C4-2B (cell line): ENCODE results near the gene C1R.

Experiments used
- ZFX ChIP-seq: fragments of 450-650 bp; IDR thresholded peaks from 2 replicates; pipeline ENCODE4 v1.6.1; 2017
- TF ChIP-seq, protein P1 (sequence below): fragments of 450-650 bp; conservative IDR thresholded peaks from 2 replicates; pipeline ENCODE4 v1.5.1; 2017; ENCODE audit warnings: mild to moderate bottlenecking

DNA sequence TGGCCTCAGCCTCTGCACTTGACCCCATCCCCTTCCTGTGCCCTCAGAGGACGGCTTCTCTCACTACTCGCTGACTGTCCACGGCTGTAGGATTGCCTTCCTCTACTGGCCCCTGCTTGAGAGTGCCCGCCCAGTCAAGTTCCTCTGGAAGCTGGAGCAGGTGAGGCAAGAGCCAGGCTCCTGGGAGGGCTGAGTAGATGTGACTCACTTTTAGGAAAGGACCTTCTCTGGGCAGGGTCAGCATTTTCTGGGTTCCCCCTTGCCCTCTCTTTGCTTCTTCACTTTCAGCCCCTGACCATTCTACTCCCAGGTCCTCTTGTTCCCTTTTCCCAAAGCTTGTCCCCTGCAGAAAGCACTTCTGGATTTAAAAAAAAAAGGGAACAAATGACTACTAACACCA, 45.7 kb upstream of the C1R start:
- TF ChIP-seq, protein P1, sequence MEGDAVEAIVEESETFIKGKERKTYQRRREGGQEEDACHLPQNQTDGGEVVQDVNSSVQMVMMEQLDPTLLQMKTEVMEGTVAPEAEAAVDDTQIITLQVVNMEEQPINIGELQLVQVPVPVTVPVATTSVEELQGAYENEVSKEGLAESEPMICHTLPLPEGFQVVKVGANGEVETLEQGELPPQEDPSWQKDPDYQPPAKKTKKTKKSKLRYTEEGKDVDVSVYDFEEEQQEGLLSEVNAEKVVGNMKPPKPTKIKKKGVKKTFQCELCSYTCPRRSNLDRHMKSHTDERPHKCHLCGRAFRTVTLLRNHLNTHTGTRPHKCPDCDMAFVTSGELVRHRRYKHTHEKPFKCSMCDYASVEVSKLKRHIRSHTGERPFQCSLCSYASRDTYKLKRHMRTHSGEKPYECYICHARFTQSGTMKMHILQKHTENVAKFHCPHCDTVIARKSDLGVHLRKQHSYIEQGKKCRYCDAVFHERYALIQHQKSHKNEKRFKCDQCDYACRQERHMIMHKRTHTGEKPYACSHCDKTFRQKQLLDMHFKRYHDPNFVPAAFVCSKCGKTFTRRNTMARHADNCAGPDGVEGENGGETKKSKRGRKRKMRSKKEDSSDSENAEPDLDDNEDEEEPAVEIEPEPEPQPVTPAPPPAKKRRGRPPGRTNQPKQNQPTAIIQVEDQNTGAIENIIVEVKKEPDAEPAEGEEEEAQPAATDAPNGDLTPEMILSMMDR, result no peak
- TF ChIP-seq ZFX, result no peak
